HG03025 (cell line): ENCODE measurements around the gene HOXC5.

Experiments used
- ATAC-seq: cut with Tn5 transposase; IDR thresholded peaks from one replicate; pipeline ENCODE4 v1.9.1; 2021; ENCODE audit warnings: mild to moderate bottlenecking, moderate library complexity; ENCODE audit not compliant: unreplicated experiment, low FRiP score

The HOXC5 gene

GRCh38 chr12:54032627-54033100, at the start of gene HOXC5:
Gene HOXC5, plus strand, starts transcription at chr12:54033050. Its CDS starts 73 bp downstream, at chr12:54033123.
- no peak for ATAC-seq

DNA sequence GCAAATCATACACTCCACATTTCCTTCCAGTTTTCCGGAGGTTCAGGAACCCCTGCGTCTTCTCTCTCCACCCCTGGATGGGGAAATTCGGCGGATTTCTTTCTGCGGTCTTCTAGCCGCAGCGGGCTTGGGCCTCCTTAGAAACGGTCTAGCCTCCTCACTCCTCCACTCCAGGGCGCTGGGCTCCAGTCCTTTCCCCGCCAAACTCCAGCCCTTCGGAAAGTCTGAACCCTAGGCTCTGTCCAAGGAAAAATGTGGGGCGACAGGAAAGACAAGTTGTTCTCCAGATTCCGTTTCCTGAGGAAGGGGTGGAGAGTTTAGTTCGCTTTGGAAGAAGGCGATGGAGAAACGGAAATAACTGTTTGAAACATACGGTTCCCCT, 49.3 kb upstream of the HOXC5 start:
- no peak for ATAC-seq

GRCh38 chr12:53983950-53984572, 48.8 kb upstream of the HOXC5 start:
- no peak for ATAC-seq

DNA sequence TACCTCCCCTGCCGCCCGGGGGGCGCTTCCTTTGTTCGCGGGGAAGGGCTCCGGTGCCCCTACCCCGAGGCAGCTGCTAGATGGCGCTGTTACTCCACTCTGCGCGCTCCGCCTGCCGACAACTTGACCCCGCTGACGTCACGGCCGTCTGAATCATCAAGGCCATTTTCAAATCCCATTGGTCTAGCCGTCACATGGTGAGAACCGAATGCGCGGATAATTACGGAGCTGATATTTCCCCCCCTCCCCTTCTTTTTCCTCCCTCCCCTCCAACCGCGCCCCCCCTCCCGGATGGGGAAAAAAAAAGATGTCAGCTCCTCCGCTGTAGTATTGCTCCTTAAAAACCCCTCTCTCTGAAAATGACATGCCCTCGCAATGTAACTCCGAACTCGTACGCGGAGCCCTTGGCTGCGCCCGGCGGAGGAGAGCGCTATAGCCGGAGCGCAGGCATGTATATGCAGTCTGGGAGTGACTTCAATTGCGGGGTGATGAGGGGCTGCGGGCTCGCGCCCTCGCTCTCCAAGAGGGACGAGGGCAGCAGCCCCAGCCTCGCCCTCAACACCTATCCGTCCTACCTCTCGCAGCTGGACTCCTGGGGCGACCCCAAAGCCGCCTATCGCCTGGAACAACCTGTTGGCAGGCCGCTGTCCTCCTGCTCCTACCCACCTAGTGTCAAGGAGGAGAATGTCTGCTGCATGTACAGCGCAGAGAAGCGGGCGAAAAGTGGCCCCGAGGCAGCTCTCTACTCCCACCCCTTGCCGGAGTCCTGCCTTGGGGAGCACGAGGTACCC, 47.8 kb upstream of the HOXC5 start, which contains the start of gene HOXC10:
Gene HOXC10 (plus strand): TSS at position 246 of the 791 bp plus-strand sequence. CDS start 114 bp downstream, at position 360.
- no peak for ATAC-seq

DNA sequence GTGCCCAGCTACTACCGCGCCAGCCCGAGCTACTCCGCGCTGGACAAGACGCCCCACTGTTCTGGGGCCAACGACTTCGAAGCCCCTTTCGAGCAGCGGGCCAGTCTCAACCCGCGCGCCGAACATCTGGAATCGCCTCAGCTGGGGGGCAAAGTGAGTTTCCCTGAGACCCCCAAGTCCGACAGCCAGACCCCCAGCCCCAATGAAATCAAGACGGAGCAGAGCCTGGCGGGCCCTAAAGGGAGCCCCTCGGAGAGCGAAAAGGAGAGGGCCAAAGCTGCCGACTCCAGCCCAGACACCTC, 47.2 kb upstream of the HOXC5 start:
- no peak for ATAC-seq

- ATAC-seq = no peak
These were observed 46.7 kb upstream of the HOXC5 start for GRCh38 chr12:53985994-53986685.

DNA sequence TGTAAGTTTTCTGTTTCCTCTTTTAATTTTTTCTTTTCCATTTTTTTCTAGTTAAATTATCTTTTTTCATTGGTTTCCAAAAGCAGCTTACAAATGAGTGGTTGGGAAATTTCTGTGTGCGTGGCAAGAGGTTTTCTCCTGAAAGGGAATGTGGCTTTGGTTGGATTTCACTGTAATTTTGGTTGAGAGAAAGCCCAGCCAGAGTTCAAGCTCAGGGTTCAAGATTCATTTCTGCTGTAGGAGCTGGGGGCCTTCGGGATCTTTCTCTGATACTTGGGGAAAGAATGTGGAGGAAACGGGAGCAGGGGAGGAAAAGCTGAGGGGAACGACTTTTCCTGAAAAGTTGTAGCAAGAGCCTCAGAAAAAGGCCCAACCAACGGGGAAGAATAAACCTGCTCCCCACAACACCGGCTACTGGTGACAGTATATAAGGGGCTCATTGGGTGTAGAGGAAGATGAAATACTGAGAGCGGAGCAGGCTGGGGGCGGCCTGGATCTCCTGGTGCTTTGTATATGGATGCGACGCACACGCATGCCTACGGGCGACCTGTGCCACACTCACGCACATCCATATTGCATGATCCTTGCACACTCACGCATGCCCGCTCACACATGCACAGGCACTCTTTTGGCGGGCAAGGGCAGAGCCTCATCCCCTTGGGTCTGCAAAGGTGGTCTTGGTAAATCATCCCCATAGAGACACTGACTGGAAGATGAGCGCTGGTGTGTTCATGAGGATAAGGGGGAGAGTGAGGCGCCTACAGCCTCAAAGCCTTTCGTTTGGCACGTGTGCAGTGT, 46.0 kb upstream of the HOXC5 start:
- no peak for ATAC-seq

- no peak for ATAC-seq
These were observed 45.0 kb upstream of the HOXC5 start for GRCh38 chr12:53987787-53988230.

GRCh38 chr12:53988541-53989226, 44.2 kb upstream of the HOXC5 start:
- no peak for ATAC-seq

GRCh38 chr12:53989227-53990113, 43.4 kb upstream of the HOXC5 start:
- ATAC-seq = no peak

- ATAC-seq = no peak
These were observed 42.4 kb upstream of the HOXC5 start for GRCh38 chr12:53990311-53991076.

DNA sequence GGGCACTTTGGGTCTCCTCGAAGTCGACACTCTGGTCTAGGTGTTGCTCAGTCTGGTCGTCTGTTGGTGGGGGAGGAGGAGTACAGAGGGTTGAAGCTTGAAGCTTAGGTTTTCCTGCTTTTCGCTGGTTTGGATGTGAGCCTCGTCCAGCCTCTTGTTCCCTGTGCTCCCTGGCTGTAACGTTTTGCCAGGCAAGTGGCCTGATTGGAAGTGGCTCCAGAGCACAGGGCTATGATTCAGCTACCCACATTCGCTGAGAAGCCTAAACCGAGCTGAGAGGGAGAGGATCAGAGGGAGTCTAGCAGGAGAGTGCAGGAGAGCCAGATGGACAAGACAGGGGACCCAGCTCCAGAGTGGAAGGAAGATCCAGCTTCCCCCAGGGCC, 41.8 kb upstream of the HOXC5 start:
- ATAC-seq = no peak

GRCh38 chr12:53992377-53992889, 40.4 kb upstream of the HOXC5 start:
- ATAC-seq = no peak

DNA sequence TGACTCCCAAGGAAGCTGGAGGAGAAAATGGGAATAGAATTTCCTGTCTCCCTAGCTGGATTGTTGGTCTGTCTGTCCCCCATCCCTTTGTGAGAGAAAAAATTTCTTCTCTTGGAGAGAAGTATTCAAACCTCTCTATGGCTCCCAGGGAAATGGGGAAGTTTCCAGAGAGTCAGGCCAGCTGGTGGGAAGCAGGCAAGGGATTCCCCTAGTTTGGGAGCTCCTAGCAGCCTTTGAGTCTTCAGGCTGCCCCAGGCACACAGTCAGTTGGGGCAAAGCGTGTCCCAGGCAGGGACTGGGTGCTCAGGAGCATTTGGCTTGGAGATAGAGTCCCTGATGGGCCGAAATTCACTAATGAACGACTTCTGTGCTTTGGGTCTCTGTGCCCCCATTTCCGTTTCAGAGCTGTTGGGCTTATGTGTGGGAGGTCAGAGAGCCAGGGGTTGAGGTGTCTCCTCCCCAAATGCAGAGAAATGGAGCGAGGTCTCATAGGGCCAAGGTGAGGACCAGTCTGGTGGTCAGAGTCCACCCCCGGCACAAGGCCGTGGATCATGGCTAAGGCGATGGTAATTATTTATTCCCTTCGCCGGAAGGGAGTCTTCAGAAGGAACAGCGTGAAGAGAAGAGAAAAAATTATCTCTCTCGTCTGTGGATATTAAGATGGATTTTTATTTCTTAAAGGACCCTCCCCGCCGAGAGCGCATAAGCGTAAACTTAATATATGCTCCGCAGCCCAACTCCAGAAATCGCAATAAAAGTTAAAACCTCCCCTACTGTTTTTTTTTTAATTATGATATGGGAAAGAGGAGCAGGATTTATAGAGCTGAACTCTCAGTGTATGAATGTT, 39.5 kb upstream of the HOXC5 start:
- ATAC-seq = no peak

DNA sequence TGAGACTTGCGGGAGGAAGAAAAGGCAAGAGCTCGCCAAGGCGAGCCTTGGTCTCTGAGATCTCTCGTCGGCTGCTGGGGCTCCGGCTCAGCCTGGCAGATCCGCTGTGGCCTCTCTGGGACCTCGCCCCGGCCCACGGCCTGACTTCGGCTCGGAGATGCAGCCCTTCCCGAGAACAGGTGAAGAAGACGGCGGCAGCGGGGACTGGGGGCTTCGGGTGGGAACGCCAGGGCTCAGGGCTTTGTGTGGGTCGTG, 38.9 kb upstream of the HOXC5 start:
- no peak for ATAC-seq

DNA sequence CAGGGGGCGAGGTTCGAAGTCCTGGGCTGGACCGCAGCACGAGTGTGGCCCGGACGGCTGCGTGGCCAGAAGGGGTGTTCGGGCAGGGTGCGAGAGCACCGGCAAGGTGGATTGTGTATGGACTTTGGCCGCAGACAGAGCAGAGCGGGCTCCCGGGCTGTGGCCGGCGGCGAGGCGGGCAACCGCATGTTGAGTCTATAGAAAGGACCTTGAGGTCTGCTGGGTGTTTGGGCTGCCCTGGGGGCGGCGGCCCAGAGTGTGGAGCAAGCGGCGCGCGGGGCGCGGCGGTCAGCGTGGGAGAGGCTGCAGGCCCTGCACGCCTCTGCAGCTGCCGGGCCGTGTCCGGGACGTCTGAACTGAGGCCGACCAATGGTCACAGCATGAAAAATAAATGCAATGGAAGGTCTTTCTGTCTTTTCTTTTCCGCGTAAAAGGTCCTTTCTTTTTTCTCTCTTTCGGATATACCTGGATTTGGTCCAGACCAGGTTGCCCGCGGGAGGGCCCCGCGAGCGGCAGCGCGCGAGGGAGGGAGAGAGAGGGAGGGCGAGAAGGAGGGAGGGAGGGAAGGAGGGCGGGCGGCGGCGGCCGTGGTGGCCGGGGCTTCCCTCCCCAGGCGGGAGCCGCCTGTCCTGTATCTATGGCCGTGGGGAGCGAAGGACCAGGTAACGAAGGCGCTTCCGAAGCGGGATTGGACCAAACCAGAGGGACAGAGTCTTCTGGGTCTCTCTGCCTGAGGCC, 38.4 kb upstream of the HOXC5 start:
- no peak for ATAC-seq

DNA sequence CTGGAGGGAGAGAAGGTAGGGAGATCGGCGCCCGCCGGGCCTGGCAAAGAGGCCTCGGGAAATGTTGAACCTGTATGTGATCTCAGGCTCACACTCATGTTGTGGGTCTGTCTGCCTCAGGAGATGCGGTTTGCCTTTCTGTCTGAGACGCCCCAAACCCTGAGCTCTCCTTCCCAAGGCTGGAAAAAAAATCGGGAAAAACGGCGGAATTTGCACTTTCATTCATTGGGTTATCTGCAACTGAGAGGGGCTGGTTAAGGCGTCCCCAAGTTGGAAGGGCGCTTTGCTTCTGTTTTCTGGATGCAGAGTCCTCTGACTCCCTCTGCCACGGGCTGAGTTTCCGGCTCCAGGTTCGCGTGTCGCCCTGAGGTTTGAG, 37.9 kb upstream of the HOXC5 start:
- ATAC-seq = no peak
